Measurements from ENCODE around the gene ATRIP.

DNA sequence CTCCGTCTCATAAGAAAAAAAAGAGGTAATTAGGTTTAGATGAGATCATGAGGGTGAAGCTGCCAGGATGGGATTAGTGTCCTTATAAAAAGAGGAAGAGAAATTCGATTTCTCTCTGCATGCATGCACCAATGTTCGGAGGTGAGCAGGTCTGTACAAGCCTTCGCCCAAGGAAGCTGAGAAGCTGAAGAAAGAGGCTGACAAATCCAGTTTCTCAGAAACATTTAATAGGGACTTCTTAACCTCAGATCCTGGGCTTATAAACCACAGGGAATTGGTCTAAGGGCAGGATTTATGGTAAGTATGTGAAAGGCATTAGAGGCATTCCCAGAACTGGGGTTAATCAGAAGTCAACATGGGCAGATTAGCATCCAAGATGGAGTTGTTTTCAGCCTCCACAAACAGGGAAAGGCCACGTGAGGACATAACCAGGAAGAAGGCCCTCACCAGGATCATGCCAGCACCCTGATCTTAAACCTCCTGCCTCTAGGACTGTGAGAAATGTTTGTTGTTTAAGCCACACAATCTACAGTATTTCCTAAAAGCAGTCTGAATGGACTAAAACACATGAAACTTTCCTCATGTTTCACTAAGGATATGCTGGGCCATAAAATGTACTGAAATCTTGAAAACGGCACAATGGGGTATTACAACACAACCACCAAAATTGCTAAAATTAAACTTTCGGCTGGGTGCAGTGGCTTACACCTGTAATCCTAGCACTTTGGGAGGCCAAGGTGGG, 46.1 kb downstream of the ATRIP start:
- TF ChIP-seq, protein P1, sequence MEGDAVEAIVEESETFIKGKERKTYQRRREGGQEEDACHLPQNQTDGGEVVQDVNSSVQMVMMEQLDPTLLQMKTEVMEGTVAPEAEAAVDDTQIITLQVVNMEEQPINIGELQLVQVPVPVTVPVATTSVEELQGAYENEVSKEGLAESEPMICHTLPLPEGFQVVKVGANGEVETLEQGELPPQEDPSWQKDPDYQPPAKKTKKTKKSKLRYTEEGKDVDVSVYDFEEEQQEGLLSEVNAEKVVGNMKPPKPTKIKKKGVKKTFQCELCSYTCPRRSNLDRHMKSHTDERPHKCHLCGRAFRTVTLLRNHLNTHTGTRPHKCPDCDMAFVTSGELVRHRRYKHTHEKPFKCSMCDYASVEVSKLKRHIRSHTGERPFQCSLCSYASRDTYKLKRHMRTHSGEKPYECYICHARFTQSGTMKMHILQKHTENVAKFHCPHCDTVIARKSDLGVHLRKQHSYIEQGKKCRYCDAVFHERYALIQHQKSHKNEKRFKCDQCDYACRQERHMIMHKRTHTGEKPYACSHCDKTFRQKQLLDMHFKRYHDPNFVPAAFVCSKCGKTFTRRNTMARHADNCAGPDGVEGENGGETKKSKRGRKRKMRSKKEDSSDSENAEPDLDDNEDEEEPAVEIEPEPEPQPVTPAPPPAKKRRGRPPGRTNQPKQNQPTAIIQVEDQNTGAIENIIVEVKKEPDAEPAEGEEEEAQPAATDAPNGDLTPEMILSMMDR (IDR thresholded peaks at IDR 0.05), result no peak
- no peak for TF ChIP-seq EZH2phosphoT487 (IDR thresholded peaks at IDR 0.05)
- TF ChIP-seq EZH2 (IDR thresholded peaks at IDR 0.05), result no peak
